TTC549 (cell line): ENCODE measurements around the gene UBA1.

Experiments used
- FAIRE-seq: peaks from 2 replicates; lab custom pipeline; 2012; peaks lifted over from hg19 to GRCh38; lab: Jason Lieb, UNC

Gene UBA1

GRCh38 chrX:47193475-47194193 lies at the start of gene UBA1:
TSS of gene UBA1 (plus strand) at chrX:47193829. CDS start at chrX:47198803, 4,974 bp downstream.
- peak; percentile 96 for FAIRE-seq

DNA sequence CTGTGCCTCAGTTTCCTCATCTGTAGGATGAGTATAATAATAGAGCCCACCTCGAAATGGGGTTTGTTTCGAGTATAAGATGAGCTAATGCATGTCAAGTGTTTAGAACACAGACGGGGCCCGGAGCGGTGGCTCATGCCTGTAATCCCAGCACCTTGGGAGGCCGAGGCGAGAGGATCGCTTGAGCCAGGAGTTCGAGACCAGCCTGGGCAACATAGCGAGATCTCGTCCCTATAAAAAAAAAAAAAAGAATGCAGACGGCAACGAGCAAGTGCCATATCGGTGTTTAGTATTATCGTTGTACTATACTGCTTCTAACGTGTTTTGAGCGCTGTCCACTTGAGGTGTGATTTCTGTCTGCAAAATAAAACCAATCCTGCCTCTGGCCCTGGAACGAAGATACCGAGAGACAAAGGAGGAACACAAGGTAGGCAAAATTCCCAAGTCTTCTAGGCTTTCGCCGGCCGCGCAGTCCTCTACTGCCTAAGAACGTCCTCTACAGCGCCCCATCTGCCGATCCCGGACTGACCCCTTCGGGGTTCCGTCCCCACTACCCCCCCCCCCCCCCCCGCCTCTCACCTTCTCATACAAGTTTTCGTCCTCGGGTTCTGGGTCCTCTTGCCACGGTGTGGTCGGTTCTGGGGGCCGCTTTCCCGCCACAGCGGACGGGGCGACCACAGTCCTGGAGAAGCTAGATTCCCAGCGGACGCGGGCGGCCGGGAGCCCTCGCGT lies 49.6 kb upstream of the UBA1 start:
- no peak for FAIRE-seq

DNA sequence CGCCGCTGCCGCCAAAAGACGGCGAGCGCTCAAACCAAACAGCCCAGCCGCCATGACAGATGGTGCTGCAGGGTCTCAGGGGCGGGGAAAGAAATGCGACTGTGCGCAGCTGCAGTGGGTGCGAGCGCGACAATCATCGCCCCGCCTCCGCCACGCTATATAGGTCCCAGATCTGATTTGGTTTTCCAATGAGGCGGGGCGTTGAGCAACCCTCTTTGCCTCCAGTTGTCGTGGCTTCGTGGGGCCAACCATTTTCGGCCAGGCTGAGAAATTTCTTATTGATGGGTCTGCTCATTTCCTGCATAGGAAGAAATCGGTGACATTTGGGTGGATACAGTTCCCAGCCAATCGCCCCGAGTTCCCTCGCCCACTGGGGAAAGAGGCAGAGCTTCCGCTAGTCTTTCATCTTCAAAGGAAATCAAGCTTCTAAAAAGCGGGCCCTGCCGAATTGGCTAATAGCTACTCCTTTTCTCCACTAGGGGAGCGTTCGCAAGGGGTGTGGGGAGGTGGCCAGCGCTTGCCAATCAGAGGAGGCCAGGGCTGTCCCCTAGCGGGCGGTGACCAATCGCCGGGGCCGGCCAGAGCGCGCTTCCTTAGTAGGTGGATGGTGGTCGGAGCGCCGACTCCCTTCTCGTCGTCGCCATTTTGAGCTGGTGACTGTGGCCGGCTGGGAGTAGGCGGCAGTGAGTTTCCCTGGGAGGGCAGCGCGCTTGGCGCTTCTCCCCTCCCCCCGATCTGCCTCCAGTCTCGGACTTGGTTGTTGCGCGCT lies 48.8 kb upstream of the UBA1 start, which contains the start of the genes NDUFB11 and RBM10:
Gene NDUFB11, minus strand, starts transcription at position 77 of the 769 bp plus-strand sequence. Its CDS starts 23 bp downstream, at position 54.
Gene RBM10, plus strand, starts transcription at position 596 of the 769 bp plus-strand sequence. CDS start 2,261 bp downstream, outside the sequence.
- peak; percentile 17 for FAIRE-seq

DNA sequence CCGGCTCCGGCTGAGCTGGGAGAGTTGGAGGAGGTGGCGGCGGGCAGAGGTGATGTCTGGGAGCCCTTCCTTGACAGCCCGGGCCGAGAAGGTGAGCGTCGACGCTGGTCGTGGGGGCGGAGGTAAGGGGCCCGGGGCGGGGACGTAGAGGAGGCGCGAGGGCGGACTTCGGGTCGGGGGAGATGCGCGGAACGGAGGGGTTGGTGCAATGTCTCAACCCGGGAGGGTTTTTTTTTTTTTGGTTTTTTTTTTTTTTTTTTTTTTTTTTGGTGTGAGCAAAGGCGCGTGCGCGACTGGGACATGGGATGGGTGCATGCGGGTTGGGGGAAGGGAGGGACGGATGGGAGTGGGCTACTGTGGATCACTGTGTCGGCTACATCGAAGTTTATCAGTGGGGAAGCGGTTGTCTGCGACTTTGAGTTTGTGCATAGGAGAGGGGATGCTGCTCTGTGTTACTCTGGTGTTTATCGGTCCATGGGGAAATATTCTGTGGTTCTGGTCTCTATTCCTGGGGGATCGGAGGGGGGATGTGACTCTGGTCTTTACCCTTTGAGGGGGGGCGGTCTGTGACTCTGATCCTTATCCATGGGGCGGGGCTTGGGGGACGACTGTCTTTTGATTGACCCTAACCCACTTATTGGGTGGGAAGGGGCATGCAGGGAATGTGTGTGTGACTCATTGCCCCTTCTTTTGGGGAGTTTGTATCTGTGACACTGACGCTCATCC lies 48.1 kb upstream of the UBA1 start:
- FAIRE-seq: no peak

- FAIRE-seq: no peak
Measured at GRCh38 chrX:47146121-47146935, 47.3 kb upstream of the UBA1 start.

DNA sequence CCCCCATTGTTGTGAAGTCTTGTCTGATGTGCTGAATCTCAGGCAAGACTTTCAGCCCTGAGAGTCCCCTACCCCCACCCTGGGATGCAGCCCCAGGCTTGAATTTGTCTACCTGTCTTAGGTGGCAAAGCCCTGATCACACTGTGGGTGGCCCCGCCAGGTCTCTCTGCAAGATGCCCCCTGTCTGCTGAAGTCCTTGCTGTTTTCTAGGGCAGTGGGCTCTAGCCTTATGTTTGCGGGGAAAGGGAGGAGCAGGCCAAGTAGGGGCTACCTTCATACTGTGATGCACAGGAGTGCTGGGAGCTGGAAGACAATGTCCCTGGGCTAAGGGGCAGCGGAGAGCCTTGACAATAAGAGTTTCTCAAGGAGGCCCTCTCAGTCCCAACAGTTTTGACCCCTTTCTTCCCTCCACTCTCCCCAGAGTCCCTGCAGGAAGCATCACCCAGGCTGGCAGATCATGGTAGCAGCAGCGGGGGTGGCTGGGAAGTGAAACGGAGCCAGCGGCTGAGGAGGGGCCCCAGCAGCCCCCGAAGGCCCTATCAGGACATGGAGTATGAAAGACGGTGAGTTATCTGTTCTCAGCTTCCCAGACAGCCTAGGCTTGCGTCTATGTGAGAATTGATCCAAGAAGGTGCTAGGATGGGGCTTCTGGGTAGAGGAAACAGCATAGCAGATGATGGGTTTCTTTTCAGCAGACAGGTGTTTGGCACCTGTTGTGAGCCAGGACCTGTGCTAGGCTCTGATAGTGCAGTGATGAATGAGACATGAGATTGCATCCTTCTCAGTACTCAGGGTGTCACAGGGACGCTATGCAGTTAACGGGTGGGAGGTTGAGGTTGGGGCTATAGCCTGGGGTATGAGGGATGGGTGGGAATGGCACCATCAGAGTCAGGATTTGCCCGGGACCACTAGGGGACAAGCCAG lies 46.4 kb upstream of the UBA1 start:
- no peak for FAIRE-seq

DNA sequence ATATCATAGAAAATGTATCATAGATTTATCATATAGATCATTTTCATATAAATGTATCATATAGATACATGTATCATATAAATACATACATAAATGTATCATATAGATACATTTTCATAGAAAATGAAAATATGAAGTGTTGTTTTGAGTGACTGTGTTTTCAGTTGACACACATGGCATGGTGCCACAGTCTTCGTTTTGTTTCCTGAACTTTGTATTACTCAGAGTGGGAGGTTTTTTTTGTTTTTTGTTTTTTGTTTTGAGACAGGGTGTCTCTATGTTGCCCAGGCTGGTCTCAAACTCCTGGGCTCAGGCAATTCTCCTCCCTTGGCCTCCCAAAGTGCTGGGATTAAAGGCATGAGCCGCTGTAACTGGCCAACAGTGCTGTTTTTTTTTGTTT lies 44.7 kb upstream of the UBA1 start:
- no peak for FAIRE-seq

- FAIRE-seq: no peak
Measured at GRCh38 chrX:47151435-47151834, 42.2 kb upstream of the UBA1 start.

DNA sequence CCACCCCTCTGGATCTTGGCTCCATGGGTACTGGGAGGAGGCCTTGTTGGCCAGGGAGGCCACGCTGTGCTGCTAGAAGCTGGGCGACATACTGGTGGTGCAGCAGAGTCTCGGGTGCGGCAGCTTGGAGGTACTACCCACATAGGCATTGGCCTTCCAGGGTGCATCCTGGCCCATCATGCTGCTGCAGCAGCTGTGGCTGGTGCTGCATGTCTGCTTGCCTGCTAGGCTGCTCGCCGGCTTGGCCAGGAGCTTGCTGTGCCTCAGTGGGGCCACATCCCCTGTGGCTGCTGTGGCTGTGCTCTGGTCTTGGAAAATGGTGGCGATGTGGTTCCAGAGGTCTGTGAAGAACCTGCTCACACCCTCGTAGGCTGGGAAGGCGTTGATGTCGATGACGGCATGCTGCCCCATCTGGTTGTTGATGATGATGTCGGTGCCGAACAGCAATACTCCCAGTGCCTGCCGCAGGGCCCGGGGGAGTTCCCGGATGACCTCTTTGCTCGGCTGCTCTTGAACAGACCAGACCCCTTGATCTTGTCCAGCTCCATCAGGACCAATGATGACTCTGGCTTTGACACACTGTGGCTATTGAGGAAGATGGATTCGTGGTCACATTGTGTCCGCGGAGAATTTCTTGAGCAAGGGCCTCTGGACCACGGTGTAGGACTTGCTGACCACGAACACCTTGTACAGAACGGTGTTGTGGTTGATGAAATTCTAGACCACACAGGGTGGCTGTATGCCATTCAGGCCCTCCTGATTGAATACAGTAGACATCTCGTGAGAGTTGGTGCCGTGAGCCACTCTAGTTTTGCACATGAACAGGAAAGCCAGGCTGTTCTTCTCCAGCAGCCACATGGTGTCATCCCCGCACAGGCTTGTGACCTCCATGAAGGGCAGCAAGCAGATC lies 36.8 kb upstream of the UBA1 start:
- FAIRE-seq: no peak

GRCh38 chrX:47158131-47158530 lies 35.5 kb upstream of the UBA1 start:
- FAIRE-seq: no peak

DNA sequence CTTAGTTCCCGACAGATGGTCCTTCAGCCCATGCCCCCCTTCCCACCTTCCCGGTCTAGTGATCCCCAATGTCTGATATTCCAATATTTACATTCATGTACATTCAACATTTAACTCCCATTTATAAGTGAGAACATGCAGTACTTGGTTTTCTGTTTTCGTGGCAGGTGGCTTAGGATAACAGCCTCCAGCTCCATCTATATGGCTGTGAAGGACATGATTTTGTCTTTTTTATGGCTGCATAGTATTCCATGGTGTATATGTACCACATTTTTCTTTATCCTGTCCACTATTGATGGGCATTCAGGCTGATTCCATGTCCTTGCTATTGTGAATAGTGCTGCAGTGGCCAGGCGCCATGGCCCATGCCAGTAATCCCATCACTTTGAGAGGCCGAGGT lies 34.8 kb upstream of the UBA1 start:
- FAIRE-seq: no peak

DNA sequence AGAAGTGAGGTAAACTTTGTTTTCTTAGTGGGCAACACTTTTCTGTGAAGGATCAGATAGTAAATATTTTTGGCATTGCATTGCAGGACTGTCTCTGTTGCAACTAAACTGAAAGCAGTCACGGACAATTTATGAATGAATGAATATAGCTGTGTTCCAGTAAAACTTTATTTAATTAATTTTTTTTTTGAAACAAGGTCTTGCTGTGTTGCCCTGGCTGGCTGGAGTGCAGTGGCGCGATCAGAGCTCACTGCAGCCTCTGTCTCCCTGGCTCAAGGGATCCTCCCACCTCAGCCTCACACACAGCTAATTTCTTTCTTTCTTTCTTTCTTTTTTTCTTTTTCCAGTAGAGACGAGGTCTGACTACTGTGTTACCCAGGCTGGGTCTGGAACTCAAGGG lies 32.8 kb upstream of the UBA1 start:
- FAIRE-seq: no peak

- no peak for FAIRE-seq
Measured at GRCh38 chrX:47162927-47163583, 30.6 kb upstream of the UBA1 start.

GRCh38 chrX:47164420-47164819 lies 29.2 kb upstream of the UBA1 start:
- no peak for FAIRE-seq

DNA sequence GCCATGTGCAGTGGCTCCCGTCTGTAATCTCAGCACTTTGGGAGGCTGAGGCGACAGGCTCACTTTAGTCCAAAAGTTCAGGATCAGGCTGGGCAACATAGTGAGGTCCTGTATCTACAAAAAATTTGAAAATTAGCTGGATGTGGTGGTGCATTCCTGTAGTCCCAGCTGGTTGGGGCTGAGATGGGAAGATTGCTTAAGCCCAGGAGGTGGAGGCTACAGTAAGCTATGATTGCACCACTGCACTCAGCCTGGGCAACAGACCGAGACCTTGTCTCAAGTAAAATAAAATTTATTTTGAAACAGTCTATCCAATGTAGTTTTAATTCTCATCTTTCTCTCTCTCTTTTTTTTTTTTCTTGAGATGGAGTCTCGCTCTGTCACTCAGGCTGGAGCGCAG lies 27.5 kb upstream of the UBA1 start:
- FAIRE-seq: no peak

GRCh38 chrX:47168495-47169073 lies 25.0 kb upstream of the UBA1 start:
- FAIRE-seq: no peak

- FAIRE-seq: no peak
Measured at GRCh38 chrX:47169273-47169672, 24.4 kb upstream of the UBA1 start.
